NCI-H524 (cell line): ENCODE data around the gene PACSIN1.

ENCODE experiments used
- DNase-seq, 2 experiments: peaks; one replicate each; lab custom pipeline; 2025; lab: John Stamatoyannopoulos, UW

PACSIN1 gene

DNA sequence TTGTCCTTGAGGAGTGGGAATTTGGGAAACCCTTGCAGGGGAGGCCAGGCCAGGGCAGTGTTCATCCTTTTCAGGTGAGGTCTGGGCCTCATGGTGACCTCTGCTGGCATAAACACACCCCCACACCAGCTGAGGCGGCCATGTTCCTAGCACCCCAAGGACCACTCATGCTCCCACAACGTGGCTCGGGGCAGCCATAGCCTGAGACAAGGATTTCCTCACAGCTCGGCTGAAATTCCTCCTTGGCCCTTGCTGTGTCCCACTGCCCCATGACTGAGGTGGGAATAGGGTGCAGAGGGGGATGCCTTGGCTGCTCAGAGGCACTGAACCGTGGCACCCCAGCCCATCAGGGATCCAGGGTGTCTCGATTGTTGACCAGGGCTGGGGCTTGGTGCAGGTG, 117.6 kb downstream of the PACSIN1 start:
- no peak for DNase-seq

GRCh38 chr6:34583861-34584604, 118.2 kb downstream of the PACSIN1 start:
- DNase-seq, result no peak

- no peak for DNase-seq
Measured at GRCh38 chr6:34584694-34585093, 118.8 kb downstream of the PACSIN1 start.
